HCT116 (cell line): ENCODE measurements around the gene PEX5. TPM values are rescaled to one million over a fixed set of nuclear protein-coding genes. Genes with fewer than 3 reads are reported as not detected.
A peak's percentile ranks its signal among the peaks of the same experiment; 100 is the strongest.
"Not testable (repeated sequence)": the region's sequence is repeated elsewhere in the genome, so short reads cannot be mapped to it uniquely, and the experiment has no call there.

Experiments
- ATAC-seq: fragments of 200-7000 bp; cut with Tn5 transposase; 2 replicates; pipeline ENCODE4 v1.9.1; 2020; ENCODE audit warnings: mild to moderate bottlenecking, moderate library complexity
- BruUV-seq: library from RNA; stranded (reverse); fragments of 400-500 nt; replicated peaks from 2 replicates; lab custom pipeline; 2021; lab: Mats Ljungman, UMichigan
- CTCF ChIA-PET: fragments of 300-600 bp; sonication (Branson Sonifier 250); formaldehyde crosslinking; loops from one replicate; lab custom pipeline; 2021; ENCODE audit warnings: antibody characterized with exemption; lab: Charles Lee
- POLR2A ChIA-PET: fragments of 300-600, 350-600 bp; sonication (Branson Sonifier 250); formaldehyde crosslinking; loops from one replicate; lab custom pipeline; 2021; ENCODE audit warnings: antibody characterized with exemption; lab: Charles Lee
- RAD21 ChIA-PET, 2 experiments: fragments of 300-600 bp; sonication (Branson Sonifier 250); formaldehyde crosslinking; loops; one replicate each; lab custom pipeline; 2023; ENCODE audit warnings: low total read pairs in 2 of 2; ENCODE audit not compliant: uncharacterized antibody in 2 of 2, unreplicated experiment in 2 of 2, low non-redundant PET in 1 of 2; lab: Charles Lee
- DNase-seq: peaks from one replicate; pipeline ENCODE4 v3.0.0-alpha.2; 2010; ENCODE audit warnings: low read depth, low spot score
- H2AFZ ChIP-seq: fragments of 200-600 bp; shearing (Covaris generic), sonication (generic); 2 replicates; pipeline ENCODE4 v1.6.1; 2017; ENCODE audit warnings: low read depth, mixed run types, mixed read lengths, antibody characterized with exemption, low read length; ENCODE audit not compliant: poor library complexity, severe bottlenecking
- H3K27ac ChIP-seq: 2 replicates; pipeline ENCODE4 v1.5.1; 2012; ENCODE audit warnings: low read depth, low read length
- H3K27me3 ChIP-seq: fragments of 200-600 bp; sonication (generic); 2 replicates; pipeline ENCODE4 v1.6.1; 2016; ENCODE audit warnings: mixed run types, low read length, mixed read lengths; ENCODE audit not compliant: insufficient read depth
- H3K36me3 ChIP-seq, 2 experiments: fragments of 200-500 bp in 1 of 2; fragments of 200-600 bp in 1 of 2; sonication (Bioruptor generic) in 1 of 2; sonication (generic) in 1 of 2; 2 replicates each; pipeline versions ENCODE4 v1.5.1 to v1.6.1; 2014 to 2016; ENCODE audit warnings: low read length in 2 of 2, inconsistent platforms in 1 of 2, mixed read lengths in 1 of 2, mixed run types in 1 of 2; ENCODE audit not compliant: insufficient read depth in 2 of 2, control insufficient read depth in 1 of 2
- H3K4me1 ChIP-seq, 2 experiments: fragments of 200-600 bp in 1 of 2; sonication (generic) in 1 of 2; 2 replicates each; pipeline versions ENCODE4 v1.5.1 to v1.6.1; 2012 to 2017; ENCODE audit warnings: low read length in 2 of 2, inconsistent platforms in 1 of 2, mild to moderate bottlenecking in 1 of 2, mixed read lengths in 1 of 2, mixed run types in 1 of 2, moderate library complexity in 1 of 2; ENCODE audit not compliant: insufficient read depth in 2 of 2, control insufficient read depth in 1 of 2
- H3K4me2 ChIP-seq: fragments of 200-600 bp; sonication (generic); 2 replicates; pipeline ENCODE4 v1.6.1; 2017; ENCODE audit warnings: mixed run types, low read length, mixed read lengths
- H3K4me3 ChIP-seq, 2 experiments: fragments of 200-600 bp in 1 of 2; sonication (generic) in 1 of 2; replicated peaks in 1 of 2; 2 replicates each; pipeline ENCODE4 v1.5.1; 2011 to 2016; ENCODE audit warnings: low read length in 2 of 2, control low read depth in 1 of 2, low read depth in 1 of 2, mild to moderate bottlenecking in 1 of 2, mixed read lengths in 1 of 2, mixed run types in 1 of 2
- H3K79me2 ChIP-seq: fragments of 200-600 bp; sonication (generic); 2 replicates; pipeline ENCODE4 v1.6.1; 2017; ENCODE audit warnings: mild to moderate bottlenecking, mixed run types, low read length, moderate library complexity, mixed read lengths; ENCODE audit not compliant: insufficient read depth
- H3K9ac ChIP-seq: fragments of 200-600 bp; sonication (generic); 2 replicates; pipeline ENCODE4 v1.6.1; 2016; ENCODE audit warnings: low read length, mixed read lengths
- H3K9me2 ChIP-seq: fragments of 200-600 bp; sonication (generic), shearing (Covaris generic); 2 replicates; pipeline ENCODE4 v1.6.1; 2017; ENCODE audit warnings: mixed run types, mild to moderate bottlenecking, moderate library complexity; ENCODE audit not compliant: insufficient read depth
- H3K9me3 ChIP-seq, 2 experiments: fragments of 200-500 bp in 1 of 2; fragments of 200-600 bp in 1 of 2; sonication (Bioruptor generic) in 1 of 2; sonication (generic) in 1 of 2; 2 replicates each; pipeline ENCODE4 v1.6.1; 2014 to 2017; ENCODE audit warnings: low read length in 2 of 2, mixed read lengths in 2 of 2, inconsistent platforms in 1 of 2, low read depth in 1 of 2, mild to moderate bottlenecking in 1 of 2, mixed run types in 1 of 2, moderate library complexity in 1 of 2; ENCODE audit not compliant: control insufficient read depth in 1 of 2, insufficient read depth in 1 of 2
- H4K20me1 ChIP-seq: fragments of 200-600 bp; sonication (generic), shearing (Covaris generic); 2 replicates; pipeline ENCODE4 v1.6.1; 2017; ENCODE audit warnings: mixed run types, mild to moderate bottlenecking, moderate library complexity; ENCODE audit not compliant: insufficient read depth
- CTCF ChIP-seq, 3 experiments: fragments of 200-600 bp in 1 of 3; sonication (generic) in 1 of 3; IDR thresholded peaks in 2 of 3; conservative IDR thresholded peaks in 1 of 3; 2 replicates each; pipeline ENCODE4 v1.5.1; 2012 to 2017; ENCODE audit warnings: low read depth in 2 of 3, low read length in 2 of 3, antibody characterized with exemption in 1 of 3, borderline replicate concordance in 1 of 3, control low read depth in 1 of 3, mild to moderate bottlenecking in 1 of 3, mixed read lengths in 1 of 3, mixed run types in 1 of 3, moderate library complexity in 1 of 3; ENCODE audit not compliant: insufficient read depth in 1 of 3
- EGR1 ChIP-seq: IDR thresholded peaks from 2 replicates; pipeline ENCODE4 v1.6.1; 2012; ENCODE audit warnings: low read depth
- EZH2phosphoT487 ChIP-seq: fragments of 200-600 bp; IDR thresholded peaks from 2 replicates; pipeline ENCODE4 v1.6.1; 2018; ENCODE audit warnings: antibody characterized with exemption, borderline replicate concordance
- JUND ChIP-seq: IDR thresholded peaks from 2 replicates; pipeline ENCODE4 v1.6.1; 2012
- POLR2A ChIP-seq: IDR thresholded peaks from 2 replicates; pipeline ENCODE4 v1.7.0; 2011; ENCODE audit warnings: borderline replicate concordance; ENCODE audit not compliant: insufficient read depth, insufficient read length; ENCODE audit errors: extremely low read depth
- RAD21 ChIP-seq: IDR thresholded peaks from 2 replicates; pipeline ENCODE4 v1.6.1; 2012; ENCODE audit warnings: low read depth, mild to moderate bottlenecking
- SIN3A ChIP-seq: IDR thresholded peaks from 2 replicates; pipeline ENCODE4 v1.6.1; 2012; ENCODE audit warnings: low read depth
- TCF7L2 ChIP-seq: IDR thresholded peaks from 2 replicates; pipeline ENCODE4 v1.7.0; 2011; ENCODE audit warnings: borderline replicate concordance, inconsistent platforms; ENCODE audit not compliant: insufficient read depth, insufficient read length; ENCODE audit errors: extremely low read depth
- YY1 ChIP-seq: IDR thresholded peaks from 2 replicates; pipeline ENCODE4 v1.6.1; 2011; ENCODE audit warnings: low read length, low read depth, moderate library complexity, mild to moderate bottlenecking; ENCODE audit not compliant: insufficient replicate concordance; ENCODE audit errors: extremely low read depth
- ZBTB33 ChIP-seq: IDR thresholded peaks from 2 replicates; pipeline ENCODE4 v1.6.1; 2011; ENCODE audit warnings: mild to moderate bottlenecking, low read length, moderate library complexity; ENCODE audit not compliant: insufficient replicate concordance; ENCODE audit errors: extremely low read depth
- intact Hi-C: fragments of 100-400 bp; cut with micrococcal nuclease; formaldehyde crosslinking; loops from 2 replicates; pipeline ENCODE4 v1.10.0; 2022
- total RNA-seq: library from RNA; stranded (reverse); gene quantifications from one replicate; pipeline ENCODE4 v1.2.1, GENCODE V29; 2021; ENCODE audit not compliant: unreplicated experiment

PEX5 gene
- total RNA-seq, 1 experiment from 2014 or later = 45.4 TPM

GRCh38 chr12:7186058-7186457 lies 3.4 kb upstream of the PEX5 start:
- H3K9me3 ChIP-seq, H3K27ac ChIP-seq, intact Hi-C loops, RAD21 ChIA-PET, DNase-seq, H4K20me1 ChIP-seq, H3K79me2 ChIP-seq, ATAC-seq, H3K36me3 ChIP-seq, H3K4me2 ChIP-seq, H2AFZ ChIP-seq, H3K9me2 ChIP-seq, H3K4me3 ChIP-seq, H3K9ac ChIP-seq, H3K27me3 ChIP-seq, BruUV-seq: not testable (repeated sequence)
- H3K4me1 ChIP-seq = peaks cover 7 to 23% of the 10 kb centered on the region in 2 experiments
- CTCF ChIA-PET = interaction anchor here (0.7 to 1.2 kb wide), 3 partner anchors 23 to 44 kb away, joined by 3 to 4 read pairs (median 4); no protein-coding TSS in a partner anchor
- POLR2A ChIA-PET = interaction anchor here (0.6 kb wide), 1 partner anchor 28 kb away, joined by 5 read pairs; no protein-coding TSS in a partner anchor

- H3K9ac ChIP-seq = peak overlapping the region; percentile 79
- POLR2A ChIA-PET = interaction anchor here (0.6 to 1.5 kb wide), 4 partner anchors 15 to 224 kb away, joined by 3 to 4 read pairs (median 3); no protein-coding TSS in a partner anchor
- H4K20me1 ChIP-seq = no peaks in the 10 kb centered on the region
- CTCF ChIA-PET = interaction anchor here (1.0 to 1.5 kb wide), 6 partner anchors 13 to 458 kb away, joined by 3 to 9 read pairs (median 4); partner anchors contain the start of gene SPSB2
- RAD21 ChIA-PET = no interaction called here
- peak overlapping the region; percentile 83 to 86 for H3K4me3 ChIP-seq
- H3K36me3 ChIP-seq = peaks cover 7 to 8% of the 10 kb centered on the region in 2 experiments; a peak in 2 of 4 replicates
- H3K79me2 ChIP-seq = peaks cover 19% of the 10 kb centered on the region
- peak overlapping the region; percentile 96 for H3K4me2 ChIP-seq
- DNase-seq = peak; percentile 60
- peak overlapping the region; percentile 72 for H2AFZ ChIP-seq
- no peaks in the 10 kb centered on the region for H3K9me2 ChIP-seq
- intact Hi-C loops = loop anchor here (1.0 kb wide), 1 partner anchor 46 kb away; no protein-coding TSS in a partner anchor
- TSS peak; percentile 56 for BruUV-seq
- H3K27me3 ChIP-seq = no peaks in the 10 kb centered on the region
- peak; percentile 88 for TF ChIP-seq RAD21
- no peak for TF ChIP-seq SIN3A
- TF ChIP-seq ZBTB33 = no peak
- TF ChIP-seq CTCF (IDR thresholded peaks at IDR 0.05 in 2 of 3, conservative IDR thresholded peaks at IDR 0.05 in 1 of 3; ENCODE audit: borderline replicate concordance in 1 of 3, insufficient read depth in 1 of 3, low read depth in 2 of 3, low read length in 2 of 3) = peak; percentile 80 to 85 (median 82)
- no peak for TF ChIP-seq POLR2A
- TF ChIP-seq TCF7L2 = no peak
- no peak for TF ChIP-seq EZH2phosphoT487
- peak; percentile 41 for TF ChIP-seq YY1
- TF ChIP-seq JUND = no peak
- TF ChIP-seq EGR1 = peak; percentile 88
- no peaks in the 10 kb centered on the region for H3K9me3 ChIP-seq
- peak overlapping the region; percentile 30 for H3K27ac ChIP-seq
- H3K4me1 ChIP-seq = peaks cover 7 to 24% of the 10 kb centered on the region in 2 experiments
- peak; percentile 74 for ATAC-seq
These were observed 706 bp upstream of the PEX5 start for GRCh38 chr12:7188562-7189397.
